ENCODE measurements around the gene CAMK1D. TPM values are rescaled to one million over a fixed set of nuclear protein-coding genes. Genes with fewer than 3 reads are reported as not detected.

CAMK1D gene
- total RNA-seq, 1 experiment from 2014 or later, result 6.3 TPM

DNA sequence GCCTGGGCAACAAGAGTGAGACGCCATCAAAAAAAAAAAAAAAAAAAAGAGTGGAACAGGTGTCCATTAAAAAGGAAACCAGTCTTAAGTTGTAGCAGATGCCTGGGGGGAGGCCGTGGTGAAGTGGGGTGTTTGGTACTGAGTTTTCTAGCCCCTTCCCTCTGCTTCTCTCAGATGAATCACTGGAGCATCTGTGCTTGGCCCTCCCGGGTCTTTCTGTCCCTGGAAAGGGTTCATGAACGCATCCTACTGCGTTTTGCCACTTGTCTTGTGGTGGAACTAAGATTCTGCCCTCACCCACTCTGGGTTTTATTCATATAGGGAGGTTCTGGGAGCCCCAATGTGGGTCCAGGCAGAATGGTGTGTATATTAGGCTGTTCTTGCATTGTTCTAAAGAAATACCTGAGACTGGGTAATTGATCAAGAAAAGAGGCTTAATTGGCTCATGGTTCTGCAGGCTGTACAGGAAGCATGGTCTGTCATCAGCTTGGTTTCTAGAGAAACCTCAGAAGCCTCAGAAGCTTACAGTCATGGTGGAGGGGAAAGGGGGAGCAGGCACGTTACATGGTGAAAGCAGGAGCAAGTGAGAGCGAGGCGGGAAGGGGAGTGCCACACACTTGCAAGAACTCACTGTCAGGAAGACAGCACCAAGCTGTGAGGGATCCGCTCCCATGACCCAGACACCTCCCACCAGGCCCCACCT, 63.5 kb downstream of the CAMK1D start:
- Histone ChIP-seq H2BK12ac (ENCODE audit: insufficient read length, low read depth, low read length) (no peak overlapping the region), H3K4me2 (ENCODE audit: insufficient read depth, insufficient read length, low read length) (no peak overlapping the region), H3K4me1 (ENCODE audit: insufficient read depth, low read length) (no peaks in the 10 kb centered on the region), H2BK120ac (ENCODE audit: low read depth, low read length, poor library complexity, severe bottlenecking) (no peak overlapping the region), H3K23ac (ENCODE audit: insufficient read length, low read depth, low read length) (no peak overlapping the region), H3K27ac (ENCODE audit: insufficient read length, low read depth, low read length) (no peak overlapping the region), H2BK5ac (ENCODE audit: insufficient read length, low read length) (no peak overlapping the region), H2AFZ (ENCODE audit: low read length) (no peak overlapping the region), H3K14ac (ENCODE audit: insufficient read depth, low read length) (no peak overlapping the region), H3K56ac (ENCODE audit: insufficient read length, low read depth, low read length) (no peak overlapping the region), H3K9ac (ENCODE audit: extremely low read depth, insufficient read length, low read length) (no peak overlapping the region), H2BK20ac (ENCODE audit: low read depth, low read length, poor library complexity, severe bottlenecking) (no peak overlapping the region), H2BK15ac (ENCODE audit: low read depth, low read length) (no peak overlapping the region), H3K23me2 (ENCODE audit: insufficient read length, low read depth, low read length, poor library complexity, severe bottlenecking) (no peaks in the 10 kb centered on the region), H3T11ph (ENCODE audit: low read length) (no peak overlapping the region), H4K20me1 (ENCODE audit: control insufficient read depth, insufficient read depth, insufficient read length) (no peaks in the 10 kb centered on the region), H4K5ac (ENCODE audit: insufficient read length, low read depth, low read length) (no peak overlapping the region), H4K8ac (replicated peaks; ENCODE audit: insufficient read length, low read depth, low read length) (no peak overlapping the region), H3K18ac (ENCODE audit: insufficient read length, low read depth, low read length) (no peak overlapping the region), H4K91ac (ENCODE audit: insufficient read length, low read depth, low read length) (no peak overlapping the region), H3K27me3 (ENCODE audit: insufficient read depth, low read length) (no peaks in the 10 kb centered on the region), H3K4ac (ENCODE audit: low read depth, low read length) (no peak overlapping the region), H3K79me2 (ENCODE audit: insufficient read depth, low read length) (no peaks in the 10 kb centered on the region), H3K9me3 (ENCODE audit: control insufficient read depth, low read depth, low read length) (no peaks in the 10 kb centered on the region), H2AK5ac (ENCODE audit: insufficient read length, low read length) (no peak overlapping the region), H3K79me1 (ENCODE audit: insufficient read depth, low read depth, low read length, poor library complexity, severe bottlenecking) (no peaks in the 10 kb centered on the region)
- Mint-ChIP-seq H3K4me3 (no peak overlapping the region), H3K4me1 (no peaks in the 10 kb centered on the region), H3K36me3 (ENCODE audit: insufficient read depth in 1 of 3, low read depth in 3 of 3) (peaks cover 0 to 1% (median 0%) of the 10 kb centered on the region in 3 experiments; a peak in 3 of 7 replicates), H3K9me3 (peaks cover 0 to 2% of the 10 kb centered on the region in 2 experiments; a peak in 2 of 5 replicates), H3K27ac (no peak overlapping the region), H3K27me3 (ENCODE audit: low read depth) (no peaks in the 10 kb centered on the region)
- no CpG with 5 or more reads among the region's 9 CpGs for WGBS (ENCODE audit: extremely low coverage, insufficient read length, low lambda C conversion rate)
- TF ChIP-seq, protein P1, sequence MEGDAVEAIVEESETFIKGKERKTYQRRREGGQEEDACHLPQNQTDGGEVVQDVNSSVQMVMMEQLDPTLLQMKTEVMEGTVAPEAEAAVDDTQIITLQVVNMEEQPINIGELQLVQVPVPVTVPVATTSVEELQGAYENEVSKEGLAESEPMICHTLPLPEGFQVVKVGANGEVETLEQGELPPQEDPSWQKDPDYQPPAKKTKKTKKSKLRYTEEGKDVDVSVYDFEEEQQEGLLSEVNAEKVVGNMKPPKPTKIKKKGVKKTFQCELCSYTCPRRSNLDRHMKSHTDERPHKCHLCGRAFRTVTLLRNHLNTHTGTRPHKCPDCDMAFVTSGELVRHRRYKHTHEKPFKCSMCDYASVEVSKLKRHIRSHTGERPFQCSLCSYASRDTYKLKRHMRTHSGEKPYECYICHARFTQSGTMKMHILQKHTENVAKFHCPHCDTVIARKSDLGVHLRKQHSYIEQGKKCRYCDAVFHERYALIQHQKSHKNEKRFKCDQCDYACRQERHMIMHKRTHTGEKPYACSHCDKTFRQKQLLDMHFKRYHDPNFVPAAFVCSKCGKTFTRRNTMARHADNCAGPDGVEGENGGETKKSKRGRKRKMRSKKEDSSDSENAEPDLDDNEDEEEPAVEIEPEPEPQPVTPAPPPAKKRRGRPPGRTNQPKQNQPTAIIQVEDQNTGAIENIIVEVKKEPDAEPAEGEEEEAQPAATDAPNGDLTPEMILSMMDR (conservative IDR thresholded peaks at IDR 0.05), result no peak
- DNase-seq, result no peak

Data from H9 (cell line).